GM12801 (cell line): ENCODE results near the gene MAMLD1.

Source experiments
- TF ChIP-seq, protein P1 (sequence below): IDR thresholded peaks from one replicate; pipeline ENCODE4 v1.5.1; 2011; ENCODE audit warnings: control low read depth; ENCODE audit not compliant: insufficient read length; ENCODE audit errors: extremely low read depth

The MAMLD1 gene

DNA sequence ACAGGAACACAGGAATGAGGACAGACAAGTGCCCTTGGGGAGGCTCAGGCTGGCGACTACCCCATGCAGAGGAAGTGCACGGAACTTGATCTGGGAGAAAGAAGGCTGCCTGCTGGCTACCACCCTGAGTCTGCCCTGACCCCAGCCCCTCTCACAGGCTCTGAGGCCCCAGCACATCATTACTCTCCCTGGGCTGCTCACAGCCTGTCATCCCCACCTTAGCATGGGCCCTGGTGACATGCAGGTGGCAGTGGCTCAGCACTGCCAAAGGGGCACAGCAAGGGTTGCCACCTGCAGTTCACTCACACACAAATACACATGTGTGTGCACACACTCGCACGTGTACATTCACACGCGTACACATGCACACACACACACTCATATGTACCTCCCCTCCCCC, 26.1 kb upstream of the MAMLD1 start:
- TF ChIP-seq, protein P1, sequence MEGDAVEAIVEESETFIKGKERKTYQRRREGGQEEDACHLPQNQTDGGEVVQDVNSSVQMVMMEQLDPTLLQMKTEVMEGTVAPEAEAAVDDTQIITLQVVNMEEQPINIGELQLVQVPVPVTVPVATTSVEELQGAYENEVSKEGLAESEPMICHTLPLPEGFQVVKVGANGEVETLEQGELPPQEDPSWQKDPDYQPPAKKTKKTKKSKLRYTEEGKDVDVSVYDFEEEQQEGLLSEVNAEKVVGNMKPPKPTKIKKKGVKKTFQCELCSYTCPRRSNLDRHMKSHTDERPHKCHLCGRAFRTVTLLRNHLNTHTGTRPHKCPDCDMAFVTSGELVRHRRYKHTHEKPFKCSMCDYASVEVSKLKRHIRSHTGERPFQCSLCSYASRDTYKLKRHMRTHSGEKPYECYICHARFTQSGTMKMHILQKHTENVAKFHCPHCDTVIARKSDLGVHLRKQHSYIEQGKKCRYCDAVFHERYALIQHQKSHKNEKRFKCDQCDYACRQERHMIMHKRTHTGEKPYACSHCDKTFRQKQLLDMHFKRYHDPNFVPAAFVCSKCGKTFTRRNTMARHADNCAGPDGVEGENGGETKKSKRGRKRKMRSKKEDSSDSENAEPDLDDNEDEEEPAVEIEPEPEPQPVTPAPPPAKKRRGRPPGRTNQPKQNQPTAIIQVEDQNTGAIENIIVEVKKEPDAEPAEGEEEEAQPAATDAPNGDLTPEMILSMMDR: no peak

DNA sequence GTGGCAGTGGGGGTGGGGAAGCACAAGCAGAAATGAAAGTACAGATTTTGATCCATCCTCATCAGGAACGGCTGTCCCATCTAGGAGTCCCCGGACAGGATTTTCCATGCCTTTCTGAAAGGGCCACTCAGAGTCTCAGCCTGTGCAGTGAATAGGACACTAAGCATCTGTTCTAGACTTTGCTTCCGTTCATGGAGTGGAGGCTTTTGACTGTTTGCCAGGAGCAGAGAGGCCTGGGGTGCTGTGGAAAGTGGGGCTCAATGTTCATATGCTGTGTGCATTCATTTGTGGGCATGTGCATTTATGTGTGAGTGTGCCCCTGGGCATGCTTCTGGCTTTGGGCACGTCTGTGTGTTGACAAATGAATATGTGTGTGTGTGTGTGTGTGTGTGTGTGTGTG, 25.6 kb upstream of the MAMLD1 start:
- TF ChIP-seq, protein P1: no peak

DNA sequence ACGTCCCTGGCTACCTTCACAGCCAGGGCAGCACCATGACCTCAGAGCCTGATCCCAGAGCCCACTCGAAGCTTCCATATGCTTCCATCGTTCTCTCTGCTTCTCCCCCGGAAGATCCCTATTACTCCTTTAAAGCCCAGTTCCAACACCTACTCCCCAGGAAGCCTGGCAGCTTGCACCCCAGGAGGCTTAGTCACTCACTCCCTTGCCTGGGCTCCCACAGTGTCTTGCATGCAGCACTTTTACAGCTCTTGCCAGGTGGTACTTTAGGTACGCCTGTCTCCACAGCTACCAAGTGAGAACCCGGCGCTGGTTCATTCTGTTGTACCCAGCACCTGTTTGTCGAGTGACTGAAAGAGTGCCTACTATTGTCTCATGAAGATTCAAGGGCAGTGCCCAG, 24.5 kb upstream of the MAMLD1 start:
- TF ChIP-seq, protein P1: no peak

DNA sequence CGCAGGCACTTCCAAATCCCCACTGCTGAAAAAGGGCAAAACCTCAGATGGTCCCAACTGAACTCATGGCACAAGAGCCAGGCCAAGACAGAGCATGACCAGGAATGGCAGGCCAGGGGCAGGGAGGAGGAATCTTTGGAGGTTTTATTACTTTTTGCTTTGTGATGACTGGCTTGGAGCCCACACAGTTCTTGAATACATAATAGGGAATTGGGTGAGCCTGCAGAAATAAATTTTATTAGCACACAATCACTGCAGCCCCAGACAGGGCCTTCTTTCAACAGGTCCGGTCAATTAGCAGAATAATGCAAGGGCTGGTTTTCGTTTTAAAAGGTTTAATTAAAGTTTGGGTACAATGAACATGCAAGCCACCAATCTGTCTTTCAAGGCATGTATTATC, 23.4 kb upstream of the MAMLD1 start:
- TF ChIP-seq, protein P1: no peak

DNA sequence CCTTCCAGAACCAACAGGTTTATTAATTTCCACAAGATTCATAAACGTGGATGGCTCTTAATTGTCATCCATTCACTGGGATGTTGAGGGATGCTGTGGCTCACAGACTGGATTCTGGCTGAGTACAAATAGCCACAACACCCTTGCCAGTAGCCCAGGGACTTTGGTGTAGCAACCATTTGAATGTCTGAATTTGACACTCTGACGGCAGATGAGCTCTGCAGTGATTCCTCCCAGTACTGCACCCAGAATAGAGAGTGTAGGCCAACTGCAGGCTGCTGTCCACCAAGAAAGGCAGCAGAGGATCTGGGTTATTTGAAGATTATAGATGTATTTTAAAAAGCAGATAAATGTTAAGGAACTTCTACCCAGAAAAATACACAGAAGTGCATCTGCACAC, 15.6 kb upstream of the MAMLD1 start:
- TF ChIP-seq, protein P1: no peak

DNA sequence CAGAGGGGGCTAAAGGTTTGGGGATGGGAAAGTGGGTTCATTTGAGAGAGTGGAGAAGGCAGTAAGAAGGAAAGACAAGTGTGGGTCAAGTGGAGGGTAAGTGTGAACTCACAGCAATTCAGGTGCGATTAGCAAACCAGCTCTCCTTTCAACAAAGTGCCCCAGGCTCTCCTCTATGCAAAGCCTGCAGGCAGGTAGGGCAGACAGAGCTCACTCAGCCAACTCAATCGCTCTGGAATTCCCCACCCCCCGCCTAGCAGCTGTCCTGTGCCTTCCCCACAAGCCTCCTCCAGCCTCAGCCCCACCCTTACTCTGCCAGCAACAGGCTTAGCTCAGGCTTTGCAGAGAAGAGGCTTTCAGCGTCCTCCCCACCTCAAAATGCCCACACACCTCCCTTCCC, 14.8 kb upstream of the MAMLD1 start:
- TF ChIP-seq, protein P1: no peak

DNA sequence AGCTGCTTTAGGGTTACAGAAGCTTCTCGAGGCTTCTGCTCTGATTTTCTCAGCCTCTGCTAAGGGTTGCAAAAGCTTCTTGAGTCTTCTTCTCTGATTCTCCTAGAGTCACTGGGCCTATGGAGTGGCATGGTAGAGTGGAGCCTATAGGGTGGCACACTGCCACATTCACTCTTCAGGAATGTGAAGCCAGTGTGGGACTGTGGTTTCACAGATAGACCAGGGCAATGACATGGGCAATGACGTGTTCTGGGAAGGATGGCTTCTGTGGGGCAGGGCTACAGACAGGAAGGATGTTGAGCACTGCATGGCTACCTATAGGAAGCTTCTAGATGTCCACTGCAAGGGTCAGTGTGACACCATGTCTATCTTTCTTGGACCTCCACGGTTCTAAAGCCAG, 11.0 kb upstream of the MAMLD1 start:
- TF ChIP-seq, protein P1: no peak

DNA sequence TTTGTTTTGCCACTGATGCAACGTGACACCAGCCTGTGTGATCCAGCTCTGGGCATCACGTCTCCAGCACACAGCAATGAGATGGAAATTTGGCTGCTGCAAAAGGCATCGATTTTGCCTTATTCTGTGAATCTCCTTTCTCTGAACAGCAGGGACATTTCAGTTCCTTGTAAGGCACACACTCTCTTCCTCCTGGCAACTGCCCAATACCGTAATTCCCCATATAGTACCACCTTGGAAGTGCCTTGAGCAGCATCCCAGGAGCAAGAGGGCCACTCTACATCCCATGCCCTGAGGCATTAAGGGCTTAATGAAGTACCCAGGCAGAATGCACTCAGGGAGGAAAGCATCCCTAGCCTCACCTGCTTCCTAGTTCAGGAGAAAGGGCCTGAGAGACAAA, 10.5 kb upstream of the MAMLD1 start:
- TF ChIP-seq, protein P1: no peak
